ENCODE measurements around the gene POU6F2. TPM values are rescaled to one million over a fixed set of nuclear protein-coding genes. Genes with fewer than 3 reads are reported as not detected.

POU6F2 gene
- total RNA-seq, 1 experiment from 2014 or later: 3.9 TPM

- CTCF ChIA-PET: no interaction called here
- Mint-ChIP-seq H3K27ac (ENCODE audit: unreplicated experiment) (no peak overlapping the region), H3K4me1 (ENCODE audit: low read depth, unreplicated experiment) (peaks cover 6% of the 10 kb centered on the region), H3K36me3 (ENCODE audit: insufficient read depth, unreplicated experiment) (no peaks in the 10 kb centered on the region), H3K27me3 (ENCODE audit: insufficient read depth, unreplicated experiment) (peaks cover 5% of the 10 kb centered on the region), H3K9me3 (ENCODE audit: unreplicated experiment) (no peaks in the 10 kb centered on the region), H3K4me3 (ENCODE audit: unreplicated experiment) (no peak overlapping the region)
- no peaks in the 10 kb centered on the region for H3K27me3 ChIP-seq (replicated peaks; ENCODE audit: control insufficient read depth, insufficient read depth, low read length)
- H3K4me1 ChIP-seq: no peaks in the 10 kb centered on the region
- no peaks in the 10 kb centered on the region for H3K36me3 ChIP-seq (ENCODE audit: control insufficient read depth, insufficient read depth, low read length)
- intact Hi-C loops (cut with micrococcal nuclease; ENCODE audit: unreplicated experiment): loop anchor here (10.0 kb wide), 2 partner anchors 258 to 418 kb away; no protein-coding TSS in a partner anchor
- POLR2A ChIA-PET: no interaction called here
- BruUV-seq (replicated peaks): no TSS peak
- no peak overlapping the region for H3K4me3 ChIP-seq (ENCODE audit: low read depth, low read length)
- no peak for TF ChIP-seq CTCF (IDR thresholded peaks at IDR 0.05; ENCODE audit: insufficient read depth in 1 of 2, low read depth in 1 of 2, low read length in 1 of 2, severe bottlenecking in 1 of 2, unreplicated experiment in 1 of 2)
- DNase-seq: no peak
- H3K9me3 ChIP-seq: no peaks in the 10 kb centered on the region
These were observed 41.1 kb upstream of the POU6F2 start for GRCh38 chr7:38936641-38937040.

- H3K4me3 Mint-ChIP-seq (ENCODE audit: unreplicated experiment): no peak overlapping the region
- CTCF ChIA-PET: no interaction called here
- no peaks in the 10 kb centered on the region for H3K27me3 ChIP-seq (replicated peaks; ENCODE audit: control insufficient read depth, insufficient read depth, low read length)
These were observed 39.7 kb upstream of the POU6F2 start for GRCh38 chr7:38938001-38938485.

GRCh38 chr7:38938589-38938988 is 39.1 kb upstream of the POU6F2 start:
- Mint-ChIP-seq H3K4me1 (ENCODE audit: low read depth, unreplicated experiment) (peaks cover 6% of the 10 kb centered on the region), H3K27ac (ENCODE audit: unreplicated experiment) (no peak overlapping the region), H3K4me3 (ENCODE audit: unreplicated experiment) (no peak overlapping the region), H3K36me3 (ENCODE audit: insufficient read depth, unreplicated experiment) (no peaks in the 10 kb centered on the region), H3K9me3 (ENCODE audit: unreplicated experiment) (no peaks in the 10 kb centered on the region), H3K27me3 (ENCODE audit: insufficient read depth, unreplicated experiment) (peaks cover 5% of the 10 kb centered on the region)
- no peak overlapping the region for H3K4me3 ChIP-seq (ENCODE audit: low read depth, low read length)
- DNase-seq: no peak
- CTCF ChIA-PET: no interaction called here
- POLR2A ChIA-PET: no interaction called here
- no TSS peak for BruUV-seq (replicated peaks)
- H3K9me3 ChIP-seq: no peaks in the 10 kb centered on the region
- H3K4me1 ChIP-seq: no peaks in the 10 kb centered on the region
- H3K27me3 ChIP-seq (replicated peaks; ENCODE audit: control insufficient read depth, insufficient read depth, low read length): no peaks in the 10 kb centered on the region
- intact Hi-C loops (cut with micrococcal nuclease; ENCODE audit: unreplicated experiment): loop anchor here (10.0 kb wide), 2 partner anchors 256 to 416 kb away; no protein-coding TSS in a partner anchor
- TF ChIP-seq CTCF (IDR thresholded peaks at IDR 0.05; ENCODE audit: insufficient read depth in 1 of 2, low read depth in 1 of 2, low read length in 1 of 2, severe bottlenecking in 1 of 2, unreplicated experiment in 1 of 2): no peak
- no peaks in the 10 kb centered on the region for H3K36me3 ChIP-seq (ENCODE audit: control insufficient read depth, insufficient read depth, low read length)

More at GRCh38 chr7:38938001-38938485, 39.7 kb upstream of the POU6F2 start:
- Histone ChIP-seq H3K36me3 (ENCODE audit: control insufficient read depth, insufficient read depth, low read length) (no peaks in the 10 kb centered on the region), H3K4me3 (ENCODE audit: low read depth, low read length) (no peak overlapping the region), H3K9me3 (no peaks in the 10 kb centered on the region), H3K4me1 (no peaks in the 10 kb centered on the region)
- DNase-seq: no peak
- peaks cover 6% of the 10 kb centered on the region for H3K4me1 Mint-ChIP-seq (ENCODE audit: low read depth, unreplicated experiment)
- no peaks in the 10 kb centered on the region for H3K9me3 Mint-ChIP-seq (ENCODE audit: unreplicated experiment)
- no TSS peak for BruUV-seq (replicated peaks)
- H3K27ac Mint-ChIP-seq (ENCODE audit: unreplicated experiment): no peak overlapping the region
- H3K36me3 Mint-ChIP-seq (ENCODE audit: insufficient read depth, unreplicated experiment): no peaks in the 10 kb centered on the region
- POLR2A ChIA-PET: no interaction called here
- peaks cover 5% of the 10 kb centered on the region for H3K27me3 Mint-ChIP-seq (ENCODE audit: insufficient read depth, unreplicated experiment)
- intact Hi-C loops (cut with micrococcal nuclease; ENCODE audit: unreplicated experiment): loop anchor here (10.0 kb wide), 2 partner anchors 257 to 417 kb away; no protein-coding TSS in a partner anchor
- TF ChIP-seq CTCF (IDR thresholded peaks at IDR 0.05; ENCODE audit: insufficient read depth in 1 of 2, low read depth in 1 of 2, low read length in 1 of 2, severe bottlenecking in 1 of 2, unreplicated experiment in 1 of 2): no peak

Measured in Caco-2 (cell line).